ENCODE measurements around the gene NFIB.

Gene NFIB

DNA sequence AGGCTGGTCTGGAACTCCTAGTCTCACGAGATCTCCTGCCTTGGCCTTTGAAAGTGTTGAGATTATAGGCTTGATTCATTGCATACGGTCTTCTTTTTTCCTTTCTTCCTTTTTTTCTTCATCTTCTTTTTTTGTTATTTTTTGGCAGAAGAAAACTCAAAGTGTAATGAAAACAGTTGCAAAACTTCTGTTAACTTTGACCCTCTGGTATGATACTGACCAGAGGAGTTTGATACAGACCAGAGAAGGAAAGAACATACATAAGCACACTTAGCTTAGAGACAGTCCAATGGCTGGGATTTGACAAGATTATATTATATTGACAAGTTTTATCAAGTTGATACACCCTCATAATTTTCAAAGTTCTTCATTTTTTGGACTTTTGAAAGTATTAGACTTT lies 181.2 kb downstream of the NFIB start:
- DNase-seq (ENCODE audit: low read depth, low spot score), result no peak
- POLR2A ChIA-PET, result no interaction called here

DNA sequence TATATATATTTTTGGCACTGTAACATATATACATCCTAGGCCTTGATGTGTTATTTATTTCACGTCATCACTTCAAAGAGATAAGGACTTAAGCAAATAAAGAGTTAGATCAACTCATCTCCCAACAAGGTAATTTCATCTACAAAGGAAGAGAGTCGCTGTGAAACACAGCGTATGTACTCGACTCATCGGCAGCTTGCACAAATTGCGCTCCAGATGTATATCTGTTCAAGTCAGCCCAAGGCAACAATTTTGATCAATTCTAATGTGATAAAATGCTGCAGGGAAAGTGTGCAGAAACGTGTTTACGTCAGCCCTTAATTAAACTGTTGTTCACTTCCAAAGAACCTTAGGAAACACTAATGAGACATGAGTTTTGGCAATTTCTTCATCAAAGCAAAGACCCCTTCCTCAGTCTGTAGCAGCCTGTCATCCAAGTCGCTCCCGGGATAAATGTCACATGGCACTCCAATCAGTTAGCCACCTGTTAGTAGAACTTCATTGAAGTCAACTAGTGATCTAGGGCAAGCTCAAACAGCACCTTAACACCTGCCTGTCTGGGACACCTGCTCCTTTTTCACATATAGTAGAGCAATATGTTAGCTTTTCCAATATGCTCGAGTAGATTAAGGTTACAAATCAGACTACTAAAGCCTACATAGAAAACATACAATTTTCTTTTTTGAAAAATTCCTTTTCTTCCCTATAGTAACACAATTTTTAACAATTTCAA lies 182.4 kb downstream of the NFIB start:
- TF ChIP-seq, protein P1, sequence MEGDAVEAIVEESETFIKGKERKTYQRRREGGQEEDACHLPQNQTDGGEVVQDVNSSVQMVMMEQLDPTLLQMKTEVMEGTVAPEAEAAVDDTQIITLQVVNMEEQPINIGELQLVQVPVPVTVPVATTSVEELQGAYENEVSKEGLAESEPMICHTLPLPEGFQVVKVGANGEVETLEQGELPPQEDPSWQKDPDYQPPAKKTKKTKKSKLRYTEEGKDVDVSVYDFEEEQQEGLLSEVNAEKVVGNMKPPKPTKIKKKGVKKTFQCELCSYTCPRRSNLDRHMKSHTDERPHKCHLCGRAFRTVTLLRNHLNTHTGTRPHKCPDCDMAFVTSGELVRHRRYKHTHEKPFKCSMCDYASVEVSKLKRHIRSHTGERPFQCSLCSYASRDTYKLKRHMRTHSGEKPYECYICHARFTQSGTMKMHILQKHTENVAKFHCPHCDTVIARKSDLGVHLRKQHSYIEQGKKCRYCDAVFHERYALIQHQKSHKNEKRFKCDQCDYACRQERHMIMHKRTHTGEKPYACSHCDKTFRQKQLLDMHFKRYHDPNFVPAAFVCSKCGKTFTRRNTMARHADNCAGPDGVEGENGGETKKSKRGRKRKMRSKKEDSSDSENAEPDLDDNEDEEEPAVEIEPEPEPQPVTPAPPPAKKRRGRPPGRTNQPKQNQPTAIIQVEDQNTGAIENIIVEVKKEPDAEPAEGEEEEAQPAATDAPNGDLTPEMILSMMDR (IDR thresholded peaks at IDR 0.05; ENCODE audit: insufficient read depth, low read length, missing control alignments), result no peak
- POLR2A ChIA-PET, result no interaction called here
- CTCF ChIA-PET, result no interaction called here
- H3K4me3 ChIP-seq (ENCODE audit: low read depth, low read length), result no peak overlapping the region
- DNase-seq (ENCODE audit: low read depth, low spot score), result no peak

More for the DNA sequence above, 181.2 kb downstream of the NFIB start:
- TF ChIP-seq, protein P1 (IDR thresholded peaks at IDR 0.05; ENCODE audit: insufficient read depth, low read length, missing control alignments), result no peak
- CTCF ChIA-PET, result no interaction called here
- no peak overlapping the region for H3K4me3 ChIP-seq (ENCODE audit: low read depth, low read length)

DNA sequence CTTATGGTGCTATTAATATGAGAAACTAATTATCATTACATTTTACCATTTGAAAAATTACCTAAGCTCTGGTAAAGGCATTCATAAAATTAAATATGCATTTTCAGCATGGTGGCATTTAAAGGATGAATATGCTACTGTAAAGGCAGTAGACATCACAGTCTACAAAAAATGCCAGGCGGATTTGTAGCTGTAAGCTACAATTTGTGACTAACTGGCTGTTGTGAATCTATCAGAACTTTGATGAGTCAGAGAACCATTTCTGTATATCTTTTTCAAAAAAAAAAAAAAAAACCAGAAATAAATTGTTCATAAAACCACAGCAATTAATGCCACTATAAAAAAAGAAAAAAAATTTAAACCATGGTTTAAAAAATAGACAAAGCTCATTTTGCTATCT lies 186.3 kb downstream of the NFIB start:
- POLR2A ChIA-PET, result no interaction called here
- TF ChIP-seq, protein P1 (IDR thresholded peaks at IDR 0.05; ENCODE audit: insufficient read depth, low read length, missing control alignments), result no peak
- CTCF ChIA-PET, result no interaction called here
- no peak for DNase-seq (ENCODE audit: low read depth, low spot score)
- H3K4me3 ChIP-seq (ENCODE audit: low read depth, low read length), result no peak overlapping the region

DNA sequence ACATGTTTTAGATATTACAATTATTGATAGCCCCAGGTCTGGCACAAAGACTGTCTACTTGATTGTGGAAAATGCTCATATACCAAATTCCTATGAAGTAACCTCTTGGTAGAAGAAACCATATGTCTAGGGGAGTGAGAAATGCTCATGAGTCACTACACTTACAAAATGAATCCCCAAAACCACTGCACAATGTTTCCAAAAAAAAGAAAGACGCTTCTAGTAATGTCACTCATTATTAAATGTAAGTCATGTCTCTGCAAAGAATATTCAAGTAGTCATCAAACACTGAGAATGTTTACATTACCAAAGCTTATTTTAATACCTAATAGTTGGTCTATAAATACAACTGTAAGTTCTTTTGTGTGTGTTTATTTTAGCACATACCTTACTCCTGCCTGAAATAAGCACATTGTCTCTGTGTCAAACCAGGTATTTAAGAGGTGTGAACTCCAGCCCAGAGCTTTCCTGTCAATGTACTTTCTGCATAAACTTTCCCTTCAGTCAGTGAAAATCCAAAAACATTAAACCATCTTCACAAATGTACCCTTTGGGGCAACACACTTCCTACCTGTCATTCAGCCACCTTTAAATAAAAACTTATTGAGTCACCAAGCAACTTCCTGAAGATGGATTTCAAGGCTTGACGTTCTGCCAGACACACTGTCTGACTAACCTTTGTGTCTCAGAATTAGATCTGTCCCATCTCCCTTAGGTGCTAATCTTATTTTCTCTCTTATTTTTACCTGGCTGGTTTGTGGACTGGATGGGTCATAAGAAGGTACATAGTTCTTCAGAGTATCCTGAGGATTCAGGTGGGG lies 194.0 kb downstream of the NFIB start:
- CTCF ChIA-PET, result no interaction called here
- DNase-seq (ENCODE audit: low read depth, low spot score), result no peak
- POLR2A ChIA-PET, result no interaction called here
- TF ChIP-seq, protein P1 (IDR thresholded peaks at IDR 0.05; ENCODE audit: insufficient read depth, low read length, missing control alignments), result no peak
- H3K4me3 ChIP-seq (ENCODE audit: low read depth, low read length), result no peak overlapping the region

DNA sequence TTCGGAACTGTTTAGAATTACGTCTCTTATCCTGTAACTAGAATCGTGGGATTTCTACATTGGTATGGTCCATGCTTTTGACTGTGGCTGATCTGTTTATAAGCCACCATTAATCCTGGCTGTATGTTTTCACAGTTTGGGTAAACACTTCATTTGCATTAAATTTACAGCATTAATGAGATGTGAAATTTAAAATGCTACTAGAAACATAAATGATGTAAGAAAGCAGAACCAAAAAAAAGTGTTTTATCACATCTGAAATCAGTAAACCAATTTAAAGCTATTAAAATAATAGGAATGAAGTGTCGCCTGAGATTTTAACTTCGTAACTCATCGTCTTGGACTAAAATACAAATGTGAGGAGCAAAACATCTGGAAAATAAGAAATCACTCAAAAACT lies 201.7 kb downstream of the NFIB start:
- H3K4me3 ChIP-seq (ENCODE audit: low read depth, low read length), result no peak overlapping the region
- no peak for DNase-seq (ENCODE audit: low read depth, low spot score)
- ChIA-PET CTCF (no interaction called here), POLR2A (no interaction called here)
- TF ChIP-seq, protein P1 (IDR thresholded peaks at IDR 0.05; ENCODE audit: insufficient read depth, low read length, missing control alignments), result no peak

DNA sequence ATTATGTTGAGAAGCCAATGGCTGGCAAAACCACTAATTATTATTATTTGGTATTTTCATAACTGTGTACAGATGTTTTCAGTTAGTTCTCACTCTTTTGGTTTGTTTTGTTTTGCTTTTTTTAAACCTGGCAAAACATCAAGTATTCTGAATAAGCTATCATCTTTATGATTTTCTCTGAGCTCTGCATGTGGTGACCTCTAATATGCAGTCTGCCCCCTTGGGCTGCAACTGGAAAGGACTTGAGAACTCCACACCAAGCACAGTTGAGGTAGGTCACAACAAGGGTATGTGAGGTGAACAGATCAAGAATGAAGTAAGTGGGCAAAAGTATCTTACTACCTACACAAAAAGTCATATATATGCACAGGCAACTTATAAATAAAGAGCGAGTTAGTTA lies 202.2 kb downstream of the NFIB start:
- no peak overlapping the region for H3K4me3 ChIP-seq (ENCODE audit: low read depth, low read length)
- CTCF ChIA-PET, result no interaction called here
- TF ChIP-seq, protein P1 (IDR thresholded peaks at IDR 0.05; ENCODE audit: insufficient read depth, low read length, missing control alignments), result no peak
- no peak for DNase-seq (ENCODE audit: low read depth, low spot score)
- POLR2A ChIA-PET, result interaction anchor here (0.5 kb wide), 1 partner anchor 26 kb away, joined by 3 read pairs; no protein-coding TSS in a partner anchor

Measured in AG04449 (cell line).